ENCODE results near the gene ILF3.

- no peak for TF ChIP-seq TEAD4 (IDR thresholded peaks at IDR 0.05)
- TF ChIP-seq EP300 (IDR thresholded peaks at IDR 0.05; ENCODE audit: borderline replicate concordance) = no peak
- no peak for TF ChIP-seq CEBPB (IDR thresholded peaks at IDR 0.05)
Measured at GRCh38 chr19:10611907-10612306, 42.2 kb upstream of the ILF3 start.

Measured in Ishikawa (cell line).